Endometrial microvascular endothelial cells (primary cell): ENCODE measurements around the gene PSME4. TPM values are rescaled to one million over a fixed set of nuclear protein-coding genes. Genes with fewer than 3 reads are reported as not detected.

Experiments used
- in situ Hi-C: cut with HindIII; loops from 2 replicates; pipeline ENCODE4 v1.10.0; 2017; ENCODE audit warnings: low sequenced_read_pairs, low pct_unique_long_range_greater_than_20kb; ENCODE audit errors: inconsistent ontology term
- total RNA-seq: library from RNA; depleted of rRNA; stranded (reverse); fragments of >200 nt; gene quantifications from one replicate; pipeline ENCODE4 v1.2.3, GENCODE V29; 2015; ENCODE audit errors: inconsistent ontology term

PSME4 gene, protein sequence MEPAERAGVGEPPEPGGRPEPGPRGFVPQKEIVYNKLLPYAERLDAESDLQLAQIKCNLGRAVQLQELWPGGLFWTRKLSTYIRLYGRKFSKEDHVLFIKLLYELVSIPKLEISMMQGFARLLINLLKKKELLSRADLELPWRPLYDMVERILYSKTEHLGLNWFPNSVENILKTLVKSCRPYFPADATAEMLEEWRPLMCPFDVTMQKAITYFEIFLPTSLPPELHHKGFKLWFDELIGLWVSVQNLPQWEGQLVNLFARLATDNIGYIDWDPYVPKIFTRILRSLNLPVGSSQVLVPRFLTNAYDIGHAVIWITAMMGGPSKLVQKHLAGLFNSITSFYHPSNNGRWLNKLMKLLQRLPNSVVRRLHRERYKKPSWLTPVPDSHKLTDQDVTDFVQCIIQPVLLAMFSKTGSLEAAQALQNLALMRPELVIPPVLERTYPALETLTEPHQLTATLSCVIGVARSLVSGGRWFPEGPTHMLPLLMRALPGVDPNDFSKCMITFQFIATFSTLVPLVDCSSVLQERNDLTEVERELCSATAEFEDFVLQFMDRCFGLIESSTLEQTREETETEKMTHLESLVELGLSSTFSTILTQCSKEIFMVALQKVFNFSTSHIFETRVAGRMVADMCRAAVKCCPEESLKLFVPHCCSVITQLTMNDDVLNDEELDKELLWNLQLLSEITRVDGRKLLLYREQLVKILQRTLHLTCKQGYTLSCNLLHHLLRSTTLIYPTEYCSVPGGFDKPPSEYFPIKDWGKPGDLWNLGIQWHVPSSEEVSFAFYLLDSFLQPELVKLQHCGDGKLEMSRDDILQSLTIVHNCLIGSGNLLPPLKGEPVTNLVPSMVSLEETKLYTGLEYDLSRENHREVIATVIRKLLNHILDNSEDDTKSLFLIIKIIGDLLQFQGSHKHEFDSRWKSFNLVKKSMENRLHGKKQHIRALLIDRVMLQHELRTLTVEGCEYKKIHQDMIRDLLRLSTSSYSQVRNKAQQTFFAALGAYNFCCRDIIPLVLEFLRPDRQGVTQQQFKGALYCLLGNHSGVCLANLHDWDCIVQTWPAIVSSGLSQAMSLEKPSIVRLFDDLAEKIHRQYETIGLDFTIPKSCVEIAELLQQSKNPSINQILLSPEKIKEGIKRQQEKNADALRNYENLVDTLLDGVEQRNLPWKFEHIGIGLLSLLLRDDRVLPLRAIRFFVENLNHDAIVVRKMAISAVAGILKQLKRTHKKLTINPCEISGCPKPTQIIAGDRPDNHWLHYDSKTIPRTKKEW (N-terminal part only)
- total RNA-seq, result 69.4 TPM

GRCh38 chr2:53970724-53971602 lies at the start of gene PSME4:
TSS of gene PSME4 (minus strand) at chr2:53970993. CDS start at chr2:53970784, 209 bp downstream.
- in situ Hi-C loops, result no loop called here

- in situ Hi-C loops, result no loop called here
Observed at GRCh38 chr2:54015798-54016699, 45.3 kb upstream of the PSME4 start.

- in situ Hi-C loops, result no loop called here
Observed at GRCh38 chr2:54013996-54014395, 43.2 kb upstream of the PSME4 start.

GRCh38 chr2:54012538-54013141 lies 41.8 kb upstream of the PSME4 start:
- in situ Hi-C loops, result no loop called here

GRCh38 chr2:54009549-54009948 lies 38.8 kb upstream of the PSME4 start:
- in situ Hi-C loops, result no loop called here

DNA sequence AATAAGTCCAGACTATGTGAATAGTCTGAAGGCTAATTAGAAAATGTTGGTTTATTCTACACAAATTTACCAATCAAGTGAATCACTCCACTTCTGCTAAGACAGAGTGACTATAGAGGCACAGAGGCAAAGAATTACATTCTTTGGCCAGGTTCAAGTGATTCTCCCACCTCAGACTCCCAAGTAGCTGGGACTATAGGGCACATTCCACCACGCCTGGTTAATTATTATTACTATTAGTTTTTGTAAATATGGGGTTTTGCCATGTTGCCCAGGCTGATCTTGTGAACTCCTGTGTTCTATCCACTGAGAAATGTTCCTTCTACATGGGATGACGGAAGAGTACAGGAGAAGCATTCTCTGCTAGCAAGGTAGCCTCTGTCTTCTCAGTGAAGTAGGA lies 37.6 kb upstream of the PSME4 start:
- in situ Hi-C loops, result no loop called here

GRCh38 chr2:54000524-54000923 lies 29.7 kb upstream of the PSME4 start:
- in situ Hi-C loops, result no loop called here

GRCh38 chr2:54000122-54000521 lies 29.3 kb upstream of the PSME4 start:
- in situ Hi-C loops, result no loop called here

DNA sequence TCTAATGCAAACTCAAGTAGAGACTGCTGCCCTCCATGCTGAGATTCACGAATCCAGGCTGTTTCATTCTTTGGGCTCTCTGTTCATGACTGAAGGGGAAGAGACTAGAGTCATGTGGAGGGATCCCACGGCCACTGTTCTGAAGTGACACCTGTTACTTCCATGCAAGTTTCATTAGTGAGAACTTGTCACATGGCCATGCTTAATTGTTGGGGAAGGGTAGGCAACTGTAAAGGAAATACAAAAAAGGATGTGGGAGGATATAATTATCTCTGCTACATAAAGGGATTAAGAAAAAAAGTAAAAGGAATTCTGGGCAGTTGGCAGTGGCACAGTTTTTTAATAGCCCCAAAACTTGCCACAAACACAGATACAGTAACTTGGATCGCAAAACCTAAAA lies 28.0 kb upstream of the PSME4 start:
- in situ Hi-C loops, result no loop called here

DNA sequence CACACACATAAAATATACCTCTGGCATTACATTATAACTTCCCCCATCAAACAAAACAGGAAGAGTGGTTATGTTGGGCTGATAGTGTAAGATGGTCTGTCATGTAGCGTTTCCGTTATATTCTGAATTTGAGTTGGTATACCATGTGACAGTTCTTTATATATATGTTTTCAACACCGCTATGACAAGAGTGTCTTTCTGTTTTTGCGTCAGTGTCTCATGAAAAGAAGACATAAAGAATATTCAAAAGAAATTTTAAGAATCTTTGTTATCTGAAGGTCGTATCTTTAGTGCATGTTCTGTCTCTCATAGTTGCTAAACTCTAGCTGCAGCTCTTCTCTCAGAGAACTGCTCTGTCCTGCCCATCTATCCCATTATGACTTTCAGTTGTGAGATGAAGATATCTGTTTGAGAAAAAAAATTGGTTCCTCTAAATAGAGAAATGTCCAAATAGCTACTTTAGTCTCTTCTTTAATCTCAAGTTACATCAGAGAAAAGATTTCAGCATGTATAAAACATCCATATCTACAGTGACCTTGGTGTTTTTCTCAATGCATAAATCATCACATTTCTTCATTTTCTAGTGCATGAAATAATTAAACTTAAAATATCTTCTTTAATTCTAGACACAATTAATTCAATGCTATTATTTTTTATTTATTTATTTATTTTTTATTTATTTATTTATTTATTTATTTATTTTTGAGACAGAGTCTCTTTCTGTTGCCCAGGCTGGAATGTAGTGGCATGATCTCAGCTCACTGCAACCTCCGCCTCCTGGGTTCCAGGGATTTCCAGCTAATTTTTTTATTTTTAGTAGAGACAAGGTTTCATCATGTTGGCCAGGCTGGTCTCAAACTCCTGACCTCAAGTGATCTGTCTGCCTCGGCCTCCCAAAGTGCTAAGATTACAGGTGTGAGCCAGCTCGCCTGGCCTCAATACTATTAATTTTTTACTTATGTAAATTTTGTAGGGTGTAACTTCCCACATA lies 24.3 kb upstream of the PSME4 start:
- in situ Hi-C loops, result no loop called here

DNA sequence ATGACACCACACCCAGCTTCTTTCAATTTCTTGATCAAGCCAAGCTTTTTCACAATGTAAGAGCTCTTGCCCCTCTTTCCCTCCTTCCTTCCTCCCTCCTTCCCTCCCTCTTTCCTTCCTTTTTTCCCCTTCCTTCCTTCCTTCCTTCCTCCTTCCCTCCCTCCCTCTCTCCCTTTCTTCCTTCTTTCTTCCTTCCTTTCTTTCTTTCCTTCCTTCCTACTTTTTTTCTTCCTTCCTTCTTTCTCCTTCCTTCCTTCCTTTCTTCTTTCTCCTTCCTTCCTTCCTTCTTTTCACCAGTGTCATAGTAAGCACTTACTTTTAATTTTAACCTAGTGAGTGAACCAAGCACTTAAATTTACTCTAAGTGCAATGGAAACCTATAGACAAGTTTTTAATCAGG lies 21.2 kb upstream of the PSME4 start:
- in situ Hi-C loops, result no loop called here

GRCh38 chr2:53989210-53989862 lies 18.5 kb upstream of the PSME4 start:
- in situ Hi-C loops, result no loop called here

GRCh38 chr2:53987336-53987921 lies 16.6 kb upstream of the PSME4 start:
- in situ Hi-C loops, result no loop called here

DNA sequence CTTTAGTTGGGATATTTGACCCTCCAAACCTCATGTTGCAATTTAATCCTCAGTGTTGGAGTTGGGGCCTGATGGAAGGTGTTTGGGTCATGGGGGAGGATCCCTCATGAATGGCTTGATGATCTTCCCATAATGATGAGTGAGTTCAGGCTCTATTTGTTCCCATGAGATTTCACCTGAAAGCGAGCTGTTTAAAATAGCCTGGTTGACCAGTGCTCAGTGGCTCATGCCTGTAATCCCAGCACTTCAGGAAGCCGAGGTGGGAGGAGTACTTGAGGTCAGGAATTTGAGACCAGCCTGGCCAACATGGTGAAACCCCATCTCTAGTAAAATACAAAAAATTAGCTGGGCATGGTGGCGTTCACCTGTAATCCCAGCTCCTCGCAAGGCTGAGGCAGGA lies 14.9 kb upstream of the PSME4 start:
- in situ Hi-C loops, result no loop called here
